ENCODE data around the gene VLDLR.

Gene VLDLR

DNA sequence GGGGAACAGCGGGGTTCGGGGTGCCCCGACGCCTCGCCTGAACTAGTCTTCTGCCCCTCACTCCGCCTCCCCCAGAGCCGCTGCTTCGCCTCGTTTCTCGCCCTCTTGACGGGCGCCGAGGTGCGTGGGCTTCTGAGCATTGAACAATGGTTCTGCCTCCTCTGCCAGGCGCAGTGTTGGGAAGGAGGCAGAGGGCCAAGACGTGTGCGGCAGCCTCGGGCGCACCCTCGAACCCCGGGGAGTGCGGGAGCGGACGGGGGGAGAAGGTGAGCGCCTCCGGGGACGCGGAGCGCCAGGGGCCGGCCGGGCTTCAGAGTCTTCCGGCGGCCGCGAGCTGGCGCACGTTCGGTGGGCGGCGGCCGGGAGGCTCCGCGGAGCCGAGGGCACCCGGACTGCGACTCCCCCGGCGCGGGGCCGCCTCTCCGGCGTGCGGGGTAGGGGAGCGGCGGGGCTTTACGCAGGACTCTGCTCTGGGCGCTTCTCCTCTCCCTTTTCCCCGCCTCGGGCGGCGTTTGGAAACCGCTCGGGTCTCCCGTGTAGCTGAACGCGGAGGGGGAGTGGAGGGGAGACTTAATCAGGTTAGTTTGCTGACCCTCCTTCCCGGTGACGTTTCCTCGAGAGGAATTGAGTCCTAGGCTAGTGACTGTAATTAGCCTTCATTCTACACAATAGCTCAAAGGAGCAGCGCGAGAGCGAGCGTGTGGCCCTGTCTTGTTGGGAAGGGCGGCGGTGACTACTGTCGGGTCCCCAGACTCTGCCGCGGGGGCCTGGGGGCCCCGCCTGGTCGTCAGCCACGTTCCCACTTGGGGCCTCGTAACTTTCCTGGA lies 1.1 kb downstream of the VLDLR start:
- FAIRE-seq: no peak

DNA sequence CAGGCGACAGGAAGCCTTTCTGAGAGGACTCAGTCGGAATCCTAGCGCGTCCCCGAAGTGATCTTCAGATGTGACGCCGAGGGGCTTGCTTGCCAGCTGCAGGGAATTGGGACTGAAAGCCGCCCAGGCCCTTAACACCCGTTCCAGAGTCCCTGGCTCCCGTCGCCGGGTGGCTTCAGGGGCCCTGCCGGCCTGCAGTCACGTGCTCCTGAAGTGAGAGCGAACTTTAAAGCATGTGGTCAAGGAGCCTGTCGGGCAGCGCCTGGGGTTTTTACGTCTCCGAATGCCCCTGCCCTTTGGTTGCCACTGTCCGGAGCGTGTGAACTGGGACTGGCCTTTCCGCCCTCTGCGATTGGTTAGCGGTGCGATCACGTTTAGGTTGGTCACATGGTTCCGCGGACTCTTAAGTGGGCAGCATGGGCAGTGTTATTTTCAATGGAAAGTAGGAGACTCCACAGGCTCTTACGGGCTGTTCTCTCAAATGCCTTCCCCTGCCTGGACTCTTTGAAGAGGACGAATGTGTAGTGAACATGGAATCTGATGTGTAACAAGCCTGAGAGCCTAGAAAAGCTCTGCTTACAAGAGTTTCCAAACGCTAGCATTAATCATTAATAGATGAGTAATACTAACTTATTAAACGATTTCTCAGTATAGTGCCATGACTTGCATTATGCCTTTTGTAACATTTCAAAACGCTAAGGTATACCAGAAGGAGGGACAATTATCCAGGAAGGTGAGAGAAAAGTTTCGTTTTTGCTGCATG lies 1.9 kb downstream of the VLDLR start:
- FAIRE-seq: no peak

DNA sequence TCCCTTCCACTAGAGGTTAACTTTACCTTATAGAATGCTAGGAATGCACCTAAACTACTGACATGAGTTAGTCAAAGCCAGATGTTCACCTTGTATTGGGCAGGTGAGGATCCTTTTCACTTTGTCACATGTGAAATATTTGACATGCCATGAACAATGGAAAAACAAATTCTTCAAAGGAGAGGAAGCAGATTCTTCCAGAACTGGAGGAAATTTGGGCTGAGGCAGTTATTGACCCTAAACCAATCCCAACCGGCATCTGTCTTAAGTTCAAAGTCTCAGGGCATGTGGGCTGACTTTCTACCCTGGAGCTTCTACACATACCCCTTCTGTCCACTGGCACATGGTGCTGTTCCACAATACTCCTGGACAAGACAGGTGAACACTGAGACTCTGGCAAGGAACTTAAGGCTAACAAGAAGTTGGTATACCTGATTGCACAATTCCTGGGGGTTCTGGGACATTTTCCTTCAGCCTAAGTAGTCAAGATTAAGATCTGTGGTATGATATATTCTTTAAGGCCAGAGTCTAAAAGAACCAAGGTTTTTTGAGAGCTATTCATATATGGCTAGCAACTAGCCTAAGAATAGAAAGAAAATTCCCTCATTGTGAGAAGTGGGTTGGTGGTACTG lies 2.6 kb downstream of the VLDLR start:
- no peak for FAIRE-seq

DNA sequence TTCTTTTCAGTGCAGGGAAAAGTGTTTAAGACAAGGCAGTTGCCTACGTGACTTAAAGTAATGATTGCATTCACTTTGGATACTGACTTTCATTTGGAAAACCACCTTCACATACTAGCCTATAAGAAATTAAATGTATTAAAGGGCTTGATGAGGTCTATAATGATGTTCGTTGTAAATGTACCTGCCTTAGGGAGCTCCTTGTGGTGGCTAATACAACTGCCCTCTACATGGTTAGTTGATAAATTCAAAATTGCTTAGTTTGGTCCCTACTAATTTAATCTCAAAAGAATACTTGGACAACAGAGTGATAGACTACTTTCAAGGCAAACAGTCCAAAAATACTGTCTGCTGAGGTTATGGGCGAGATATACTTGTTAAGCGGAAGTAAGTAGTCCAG lies 3.8 kb downstream of the VLDLR start:
- no peak for FAIRE-seq

DNA sequence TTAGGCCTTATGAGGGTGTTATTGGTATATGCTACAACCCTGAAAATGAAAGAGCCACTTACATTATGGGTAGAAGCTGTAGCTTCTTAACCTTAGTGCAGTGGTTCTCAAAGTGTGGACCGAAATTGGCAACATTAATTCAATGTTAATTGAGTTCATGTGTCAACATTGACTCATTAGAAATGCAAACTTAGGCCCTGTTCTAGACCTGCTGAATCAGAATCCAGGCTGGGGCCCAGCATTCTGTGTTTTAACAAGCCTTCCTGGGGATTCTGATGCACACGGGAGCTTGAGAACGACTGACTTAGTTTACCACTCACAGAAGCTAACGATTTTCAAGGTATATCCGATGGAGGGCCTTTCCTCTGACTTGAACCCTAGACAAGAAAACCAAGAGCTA lies 7.3 kb downstream of the VLDLR start:
- no peak for FAIRE-seq

DNA sequence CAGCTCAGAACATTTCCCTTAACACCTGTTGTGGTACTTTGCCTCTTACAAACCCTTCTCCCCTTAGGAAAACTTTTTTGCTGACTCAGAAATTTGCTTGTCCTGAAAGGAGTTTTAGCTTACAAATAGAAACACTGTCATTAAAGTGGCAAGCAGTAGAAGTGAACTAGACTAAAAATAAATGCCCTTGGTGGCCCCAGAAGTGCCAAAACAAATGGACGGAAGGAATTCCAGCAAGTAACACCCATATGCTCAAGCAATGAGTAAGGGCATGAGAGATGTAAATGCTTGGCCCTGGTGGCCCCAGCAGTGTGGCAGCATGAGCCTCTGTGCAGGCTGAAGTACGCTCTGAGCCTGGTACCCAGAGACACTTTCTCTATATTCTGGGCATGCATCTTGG lies 8.6 kb downstream of the VLDLR start:
- FAIRE-seq: no peak

DNA sequence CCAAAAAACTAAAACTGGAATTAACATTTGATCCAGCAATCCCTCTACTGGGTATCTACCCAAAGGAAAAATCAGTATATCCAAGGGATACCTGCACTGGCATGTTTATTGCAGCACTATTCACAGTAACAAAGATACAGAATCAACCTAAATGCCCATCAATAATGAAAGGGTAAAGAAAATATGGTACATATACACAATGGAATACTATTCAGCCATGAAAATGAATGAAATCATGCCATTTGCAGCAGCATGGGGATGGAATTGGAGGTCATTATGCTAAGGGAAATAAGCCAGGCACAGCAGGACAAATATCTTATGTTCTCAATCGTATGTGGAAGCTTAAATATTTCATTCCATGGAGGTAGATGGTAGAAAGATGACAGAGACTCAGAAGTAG lies 9.7 kb downstream of the VLDLR start:
- no peak for FAIRE-seq

DNA sequence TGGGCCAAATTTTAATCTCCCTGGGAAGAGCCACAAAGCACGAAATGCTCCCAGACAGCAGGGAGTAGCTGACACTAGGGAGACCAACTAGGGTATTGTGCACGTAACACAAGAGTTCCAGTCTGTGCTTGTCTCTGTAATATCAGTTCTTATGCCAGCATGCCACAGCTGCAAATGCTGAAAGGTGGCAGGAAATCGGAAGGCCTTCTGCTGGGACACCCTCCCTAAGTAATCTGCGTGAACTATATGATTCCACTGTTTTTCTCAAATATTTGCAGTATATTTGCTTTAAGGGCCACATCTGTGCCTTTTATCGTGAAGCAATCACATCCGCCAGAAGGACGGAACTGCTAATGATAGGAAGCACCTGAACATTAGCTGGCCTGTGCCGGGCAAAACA lies 12.6 kb downstream of the VLDLR start:
- FAIRE-seq: no peak

DNA sequence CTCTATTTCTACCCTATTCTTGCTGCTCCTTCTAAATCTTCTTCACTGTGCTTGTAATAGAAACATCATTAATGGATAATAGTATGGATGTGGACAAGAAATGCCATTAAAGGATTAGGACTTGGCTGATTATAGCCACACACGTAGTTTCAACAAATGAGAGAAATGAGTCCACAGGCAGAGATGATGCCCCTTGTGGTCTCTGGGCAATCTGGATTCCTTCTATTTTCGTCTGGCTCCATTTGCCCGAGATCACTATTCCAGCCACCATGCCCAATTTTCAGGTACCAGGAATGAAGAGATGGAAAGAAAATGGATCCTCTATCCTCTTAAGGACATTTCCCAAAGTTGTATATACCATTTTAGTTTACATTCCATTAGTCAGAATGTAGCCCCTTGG lies 13.2 kb downstream of the VLDLR start:
- FAIRE-seq: no peak

DNA sequence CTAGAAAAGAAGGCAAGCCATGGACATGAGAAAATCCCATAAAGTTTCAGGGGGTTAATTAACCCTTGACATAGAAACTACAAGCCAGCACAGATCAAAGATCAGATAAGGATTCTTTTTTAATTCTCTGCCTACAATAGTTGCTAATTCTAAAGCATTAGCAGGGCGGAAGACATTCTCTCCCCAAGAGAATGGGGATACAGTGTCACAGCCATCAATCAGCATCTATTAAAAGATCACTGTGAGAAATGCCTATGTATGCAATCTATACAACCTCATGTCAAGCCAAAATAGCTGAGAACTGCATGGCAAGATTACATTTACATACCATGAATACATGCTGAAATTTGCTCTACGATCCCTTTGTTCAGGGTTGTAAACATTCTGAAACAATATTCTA lies 14.3 kb downstream of the VLDLR start:
- no peak for FAIRE-seq

DNA sequence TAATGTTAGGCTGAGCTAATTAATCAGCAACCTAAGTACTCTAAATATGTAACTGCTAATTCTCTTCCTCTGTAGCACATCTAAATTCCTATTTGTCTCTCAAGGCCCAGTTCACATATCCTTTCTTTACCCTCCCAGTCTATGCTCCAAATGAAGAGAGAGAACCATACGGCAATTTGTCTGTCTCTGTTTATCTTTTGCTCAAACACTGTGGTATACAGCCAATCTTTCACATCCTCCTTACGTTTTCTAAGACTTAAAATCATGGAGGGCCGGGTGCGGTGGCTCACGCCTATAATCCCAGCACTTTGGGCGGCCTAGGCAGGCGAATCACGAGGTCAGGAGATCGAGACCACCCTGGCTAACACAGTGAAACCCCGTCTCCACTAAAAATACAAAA lies 15.8 kb downstream of the VLDLR start:
- no peak for FAIRE-seq

DNA sequence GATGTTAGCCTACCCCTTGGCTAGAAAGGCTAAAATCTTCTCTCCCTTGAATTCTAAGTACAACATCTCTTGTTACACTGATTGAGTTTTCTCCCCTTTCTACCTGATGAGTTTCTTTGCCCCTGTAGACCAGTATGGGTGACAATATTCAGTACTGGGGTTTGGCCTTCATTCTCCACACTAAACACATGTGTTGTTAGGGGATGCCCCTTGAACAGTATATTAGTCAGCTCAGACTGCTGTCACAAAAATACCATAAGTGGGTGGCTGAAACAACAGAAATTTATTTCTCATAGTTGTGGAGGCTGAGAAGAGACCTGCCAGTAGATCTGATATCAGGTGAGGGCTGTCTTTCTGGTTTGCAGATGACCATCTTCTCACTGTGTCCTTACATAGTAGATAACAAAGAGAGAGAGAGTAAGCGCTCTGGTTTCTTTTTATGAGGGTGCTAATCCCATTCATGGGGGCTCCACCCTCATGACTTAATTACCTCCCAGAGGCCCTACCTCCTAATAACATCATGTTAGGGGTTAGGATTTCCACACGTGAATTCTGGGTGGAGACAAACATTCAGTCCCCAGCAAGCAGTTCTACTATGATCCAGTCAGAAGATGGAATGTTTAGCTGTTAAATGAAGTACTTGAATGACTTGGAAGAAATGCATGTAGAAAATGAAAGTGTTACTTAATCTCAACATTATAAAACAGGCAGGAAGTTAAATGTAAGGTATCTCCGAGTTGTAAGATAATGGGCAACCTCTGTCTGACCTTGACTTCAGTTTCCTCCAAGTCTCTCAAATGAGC lies 17.5 kb downstream of the VLDLR start:
- FAIRE-seq: no peak

DNA sequence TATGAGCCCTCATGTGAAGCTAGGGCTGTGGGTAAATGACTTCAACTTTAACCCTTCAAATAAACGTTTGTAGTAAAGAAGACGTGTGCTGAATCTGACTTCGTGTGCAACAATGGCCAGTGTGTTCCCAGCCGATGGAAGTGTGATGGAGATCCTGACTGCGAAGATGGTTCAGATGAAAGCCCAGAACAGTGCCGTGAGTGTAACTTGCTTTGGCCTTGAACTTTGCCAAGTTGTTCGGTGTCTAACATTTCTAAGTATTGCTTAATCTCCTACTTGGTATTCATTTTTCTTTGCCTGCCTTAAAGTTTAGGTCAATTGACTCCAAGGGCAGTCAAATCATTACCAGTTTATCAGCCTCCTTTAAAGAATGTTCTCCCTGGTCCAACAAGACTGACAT lies 18.2 kb downstream of the VLDLR start:
- FAIRE-seq: no peak

DNA sequence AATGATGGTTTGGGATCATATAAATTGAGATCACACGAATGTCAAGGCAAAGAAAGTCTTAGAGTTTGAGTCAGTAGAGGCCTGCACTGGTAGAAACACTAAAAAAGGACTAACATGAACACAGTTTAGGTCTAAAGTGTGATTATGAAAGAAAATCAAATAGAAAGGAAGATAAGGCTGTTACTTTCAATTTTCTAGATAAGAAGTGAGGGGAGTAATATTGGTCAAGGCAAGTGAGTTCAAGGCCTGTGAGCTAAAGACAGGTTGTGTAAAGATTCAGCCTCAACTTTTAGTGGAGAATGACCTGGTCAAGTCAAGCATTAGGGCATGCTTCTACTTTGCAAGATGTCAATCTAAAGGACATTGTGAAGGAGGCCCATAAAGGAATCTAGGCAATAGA lies 19.0 kb downstream of the VLDLR start:
- FAIRE-seq: no peak

DNA sequence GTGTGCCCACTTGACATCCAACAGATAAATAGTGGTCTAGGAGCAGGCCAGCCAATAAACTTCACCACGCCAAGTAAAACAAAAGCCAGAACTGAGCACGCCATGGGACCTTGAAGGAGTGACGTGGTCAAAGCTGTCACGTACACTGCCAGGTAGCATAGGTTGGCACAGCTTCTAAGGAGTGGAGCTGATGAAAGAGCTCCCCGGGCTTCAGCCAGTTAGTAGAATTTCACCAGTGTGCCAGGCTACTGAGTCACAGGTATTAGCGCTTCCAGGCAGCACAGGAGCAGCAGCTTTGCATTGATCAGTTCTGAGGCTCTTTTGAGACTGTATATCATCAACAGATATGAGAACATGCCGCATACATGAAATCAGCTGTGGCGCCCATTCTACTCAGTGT lies 19.4 kb downstream of the VLDLR start:
- no peak for FAIRE-seq

DNA sequence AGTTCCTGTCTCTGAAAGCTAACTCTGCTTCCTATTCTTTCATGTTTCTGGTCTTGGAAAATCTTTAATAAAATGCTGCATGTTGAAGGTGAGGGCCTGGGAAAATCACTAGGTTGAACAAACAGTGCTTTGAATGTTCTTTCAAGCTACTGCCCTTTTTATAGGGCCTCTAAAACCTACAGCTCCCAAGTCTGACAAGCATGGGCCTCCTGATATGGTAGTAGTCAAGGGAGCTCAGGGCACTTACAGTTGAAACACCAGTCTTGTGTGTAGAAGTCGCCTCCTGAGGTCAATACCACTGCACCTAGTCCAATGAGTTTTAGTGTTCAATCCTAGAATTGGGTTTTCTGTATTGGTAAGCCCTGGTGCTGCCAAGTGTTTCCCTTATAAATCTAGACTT lies 20.5 kb downstream of the VLDLR start:
- FAIRE-seq: no peak

DNA sequence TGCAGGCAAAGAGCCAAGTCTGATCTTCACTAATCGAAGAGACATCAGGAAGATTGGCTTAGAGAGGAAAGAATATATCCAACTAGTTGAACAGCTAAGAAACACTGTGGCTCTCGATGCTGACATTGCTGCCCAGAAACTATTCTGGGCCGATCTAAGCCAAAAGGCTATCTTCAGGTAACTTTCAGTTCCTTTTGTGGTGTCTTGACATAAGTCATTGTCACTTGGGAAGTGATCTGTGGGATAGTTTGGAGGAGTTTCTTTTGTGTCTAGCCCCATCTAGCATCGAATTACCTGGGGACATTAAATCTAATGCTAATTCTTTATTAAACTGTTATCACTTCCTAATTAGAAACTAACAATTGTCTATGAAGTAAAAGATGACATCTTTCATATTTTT lies 24.0 kb downstream of the VLDLR start:
- no peak for FAIRE-seq

DNA sequence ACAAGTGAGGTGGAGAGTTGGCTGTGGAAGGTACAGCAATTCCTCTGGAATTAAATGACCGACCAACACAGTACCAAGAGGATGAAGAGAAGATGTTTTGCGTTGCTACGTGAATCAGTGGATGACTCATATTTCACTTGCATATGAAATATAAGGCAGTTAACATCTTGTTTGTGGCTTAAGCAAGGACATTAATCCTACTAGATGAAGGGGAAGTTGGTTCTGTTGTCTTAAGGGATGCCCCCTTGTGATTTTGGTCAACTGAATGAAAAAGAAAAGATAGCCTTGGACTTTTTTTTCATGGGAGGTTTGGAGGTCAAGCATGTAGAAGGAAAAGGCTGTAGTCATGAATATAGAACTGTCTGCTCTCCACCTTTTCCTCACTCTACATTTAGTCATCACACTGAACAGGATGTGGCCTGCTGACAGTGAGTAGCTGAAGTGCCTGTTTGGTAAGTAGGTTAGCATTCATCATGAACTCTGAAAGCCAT lies 33.9 kb downstream of the VLDLR start:
- no peak for FAIRE-seq

DNA sequence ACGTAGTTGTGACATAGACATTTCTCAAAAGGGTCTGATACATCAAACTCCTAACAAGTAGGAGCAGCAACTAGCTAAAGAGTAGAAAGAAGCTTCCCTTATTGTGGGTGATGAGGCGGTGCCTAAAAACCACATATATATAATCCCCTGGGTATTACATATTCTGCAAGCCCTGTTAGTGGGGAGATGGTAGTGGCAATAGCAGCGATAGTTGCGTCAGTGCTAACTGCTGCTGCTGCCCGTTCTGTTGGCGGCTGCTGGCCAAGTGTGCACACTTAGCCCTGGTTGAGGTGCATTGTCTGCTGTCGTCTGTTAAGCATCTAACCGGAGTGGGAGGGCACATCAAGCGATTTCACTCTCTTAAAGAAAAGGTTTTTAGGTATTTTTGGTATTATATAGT lies 35.8 kb downstream of the VLDLR start:
- FAIRE-seq: no peak

DNA sequence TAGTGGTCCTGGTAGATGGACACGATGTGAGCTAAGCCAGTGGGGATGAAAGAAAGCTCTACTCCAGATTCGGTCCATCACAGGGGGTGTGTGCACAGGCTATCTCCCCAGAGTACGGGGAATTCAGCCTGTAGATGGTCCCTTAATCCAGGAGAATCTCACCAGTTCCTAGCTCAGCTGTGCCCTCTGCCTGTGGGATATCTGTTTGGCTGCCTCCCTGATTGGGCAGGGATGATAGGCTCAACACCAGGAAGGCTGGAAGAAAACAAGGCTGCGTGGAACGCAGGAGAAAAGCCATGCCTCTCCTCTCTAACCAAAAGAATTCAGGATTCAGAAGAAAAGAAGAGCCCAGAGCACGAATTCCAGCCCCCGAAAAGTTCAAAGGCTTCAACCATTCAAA lies 40.9 kb downstream of the VLDLR start:
- FAIRE-seq: no peak

DNA sequence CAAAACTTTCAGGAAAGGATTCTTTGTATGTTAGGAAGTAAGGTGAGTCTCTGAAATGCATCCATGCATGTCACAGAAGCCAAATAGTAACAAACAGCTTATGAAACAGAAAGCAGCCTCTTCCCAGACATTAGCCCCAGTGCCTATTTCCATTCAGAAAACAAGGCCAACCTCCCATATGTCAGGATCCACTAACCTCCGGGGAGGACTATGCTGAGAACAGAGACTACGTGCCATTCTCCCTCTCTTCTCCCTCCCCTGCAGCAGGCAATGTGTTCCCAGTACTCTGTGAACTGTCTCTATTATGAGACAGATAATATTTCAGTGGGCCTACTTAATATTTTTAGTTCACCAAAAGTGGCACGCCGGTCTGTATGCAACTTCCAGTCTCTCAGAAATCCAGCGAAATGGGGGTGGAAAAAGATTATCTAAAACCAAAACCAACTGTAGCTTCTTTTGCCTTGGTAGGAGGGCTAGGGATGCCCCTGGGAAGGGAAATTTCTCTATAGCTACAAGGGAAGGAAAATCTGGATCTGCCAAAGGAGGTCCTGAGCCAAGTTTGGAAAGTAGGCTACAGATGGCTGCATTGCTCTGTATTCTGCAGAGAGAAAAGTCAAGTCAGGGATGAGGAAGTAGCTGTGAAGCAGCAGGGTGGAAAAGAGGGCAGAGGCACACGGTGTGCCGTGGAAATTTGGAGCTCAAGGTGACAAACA lies 42.0 kb downstream of the VLDLR start:
- no peak for FAIRE-seq
